ENCODE measurements around the gene GAPDHS.

GRCh38 chr19:35516310-35516709 lies 16.9 kb upstream of the GAPDHS start:
- TF ChIP-seq CTCF (IDR thresholded peaks at IDR 0.05; ENCODE audit: borderline replicate concordance, extremely low read depth, low read length, poor library complexity, severe bottlenecking) (no peak), EZH2 (IDR thresholded peaks at IDR 0.05; ENCODE audit: borderline replicate concordance, low read depth, low read length, severe bottlenecking) (no peak)
